GM12878 (cell line): ENCODE data around the gene TEX2. TPM values are rescaled to one million over a fixed set of nuclear protein-coding genes. Genes with fewer than 3 reads are reported as not detected.

Experiments used
- ATAC-seq: fragments of 200-7000 bp; cut with Tn5 transposase; 3 replicates; pipeline ENCODE4 v1.9.1; 2020; ENCODE audit warnings: mild to moderate bottlenecking, moderate library complexity
- BruUV-seq: library from RNA; stranded (reverse); fragments of 400-500 nt; replicated peaks from 2 replicates; lab custom pipeline; 2021; lab: Mats Ljungman, UMichigan
- CTCF ChIA-PET: fragments of 300-600 bp; sonication (Branson Sonifier 250); formaldehyde crosslinking; extraction: SDS; loops from one replicate; lab custom pipeline; 2021; ENCODE audit warnings: inconsistent platforms; lab: Yijun Ruan, JAX
- POLR2A ChIA-PET: fragments of 350-600 bp; formaldehyde crosslinking; extraction: SDS; loops from one replicate; lab custom pipeline; 2021; ENCODE audit warnings: inconsistent platforms; lab: Charles Lee
- RAD21 ChIA-PET: fragments of 300-600 bp; sonication (Branson Sonifier 250); formaldehyde crosslinking; loops from one replicate; lab custom pipeline; 2023; ENCODE audit warnings: antibody characterized with exemption; ENCODE audit not compliant: unreplicated experiment; lab: Charles Lee
- SMC1A ChIA-PET: fragments of 300-600 bp; sonication (Branson Sonifier 250); formaldehyde crosslinking; loops from one replicate; lab custom pipeline; 2023; ENCODE audit not compliant: unreplicated experiment, uncharacterized antibody; lab: Charles Lee
- DNase-seq: peaks from one replicate; pipeline ENCODE4 v3.0.0-alpha.2; 2011; ENCODE audit warnings: low read depth, low spot score
- FAIRE-seq: peaks from 3 replicates; lab custom pipeline; 2011; peaks lifted over from hg19 to GRCh38; lab: Jason Lieb, UNC
- H2AFZ ChIP-seq: 2 replicates; pipeline ENCODE4 v1.6.0; 2011; ENCODE audit warnings: low read depth, low read length, control low read depth; ENCODE audit not compliant: control insufficient read depth
- H3K27ac ChIP-seq: 2 replicates; pipeline ENCODE4 v1.5.1; 2011; ENCODE audit warnings: control low read depth; ENCODE audit not compliant: control insufficient read depth, insufficient read depth
- H3K27me3 ChIP-seq, 2 experiments: replicated peaks in 1 of 2; 2 replicates each; pipeline versions ENCODE4 v1.6.0 to v1.6.1; 2011; ENCODE audit warnings: low read length in 1 of 2; ENCODE audit not compliant: control insufficient read depth in 2 of 2, insufficient read depth in 2 of 2
- H3K36me3 ChIP-seq, 2 experiments: 2 replicates each; pipeline ENCODE4 v1.5.1; 2011; ENCODE audit warnings: low read length in 1 of 2; ENCODE audit not compliant: control insufficient read depth in 2 of 2, insufficient read depth in 2 of 2
- H3K4me1 ChIP-seq: 2 replicates; pipeline ENCODE4 v1.6.1; 2011; ENCODE audit warnings: mild to moderate bottlenecking, low read length, moderate library complexity, mixed read lengths; ENCODE audit not compliant: control insufficient read depth, insufficient read depth
- H3K4me2 ChIP-seq: 2 replicates; pipeline ENCODE4 v1.6.0; 2011; ENCODE audit warnings: control low read depth; ENCODE audit not compliant: control insufficient read depth, insufficient read depth
- H3K4me3 ChIP-seq: fragments of 200-600 bp; sonication (generic); 2 replicates; pipeline ENCODE4 v1.5.1; 2016
- H3K79me2 ChIP-seq: 2 replicates; pipeline ENCODE4 v1.6.0; 2011; ENCODE audit warnings: low read length; ENCODE audit not compliant: control insufficient read depth, insufficient read depth
- H3K9ac ChIP-seq: 2 replicates; pipeline ENCODE4 v1.8.0; 2011; ENCODE audit warnings: low read length, control low read depth, mixed read lengths; ENCODE audit not compliant: control insufficient read depth, insufficient read depth
- H3K9me3 ChIP-seq: replicated peaks from 3 replicates; pipeline ENCODE4 v1.5.1; 2011; ENCODE audit warnings: mild to moderate bottlenecking, low read length; ENCODE audit not compliant: control insufficient read depth, insufficient read depth
- H4K20me1 ChIP-seq: 2 replicates; pipeline ENCODE4 v1.6.0; 2011; ENCODE audit not compliant: control insufficient read depth, insufficient read depth
- CEBPB ChIP-seq, 2 experiments: fragments of 150-350 bp in 1 of 2; IDR thresholded peaks; 2 replicates each; pipeline ENCODE4 v1.6.1; 2012 to 2014; ENCODE audit warnings: low read depth in 2 of 2, low read length in 2 of 2, borderline replicate concordance in 1 of 2, inconsistent platforms in 1 of 2
- CTCF ChIP-seq, 3 experiments: IDR thresholded peaks in 2 of 3; conservative IDR thresholded peaks in 1 of 3; 2 replicates each; pipeline ENCODE4 v1.5.1; 2011; ENCODE audit warnings: low read depth in 3 of 3, low read length in 3 of 3, mild to moderate bottlenecking in 3 of 3, control low read depth in 2 of 3, moderate library complexity in 2 of 3, inconsistent platforms in 1 of 3, mixed read lengths in 1 of 3; ENCODE audit not compliant: control insufficient read depth in 2 of 3, insufficient read depth in 1 of 3; ENCODE audit errors: extremely low read depth in 1 of 3
- E2F4 ChIP-seq: IDR thresholded peaks from 2 replicates; pipeline ENCODE4 v1.6.1; 2012; ENCODE audit warnings: low read depth, low read length, improper control_type of control experiment
- FOXK2 ChIP-seq: fragments of 450-650 bp; IDR thresholded peaks from 2 replicates; pipeline ENCODE4 v1.6.1; 2017; ENCODE audit warnings: mild to moderate bottlenecking, moderate library complexity
- MYC ChIP-seq: IDR thresholded peaks from 2 replicates; pipeline ENCODE4 v1.6.1; 2011; ENCODE audit warnings: mild to moderate bottlenecking, low read length, moderate library complexity, inconsistent platforms; ENCODE audit not compliant: insufficient read depth, insufficient replicate concordance, insufficient read length, severe bottlenecking
- NFIC ChIP-seq: IDR thresholded peaks from 2 replicates; pipeline ENCODE4 v1.6.1; 2012; ENCODE audit warnings: low read depth, mild to moderate bottlenecking, inconsistent platforms, low read length, moderate library complexity
- NFXL1 ChIP-seq: fragments of 450-650 bp; IDR thresholded peaks from 2 replicates; pipeline ENCODE4 v1.6.1; 2017; ENCODE audit warnings: antibody characterized with exemption, mild to moderate bottlenecking, borderline replicate concordance
- NFYB ChIP-seq: IDR thresholded peaks from 2 replicates; pipeline ENCODE4 v1.6.1; 2011; ENCODE audit warnings: low read depth, mild to moderate bottlenecking, low read length, improper control_type of control experiment, moderate library complexity; ENCODE audit not compliant: insufficient read depth
- SRF ChIP-seq, 2 experiments: IDR thresholded peaks; 2 replicates each; pipeline ENCODE4 v1.6.1; 2011; ENCODE audit warnings: low read depth in 2 of 2, low read length in 2 of 2, mild to moderate bottlenecking in 1 of 2, moderate library complexity in 1 of 2
- ZBTB4 ChIP-seq: fragments of 450-650 bp; formaldehyde crosslinking; IDR thresholded peaks from 2 replicates; pipeline ENCODE4 v1.4.0; 2022; ENCODE audit warnings: mild to moderate bottlenecking, moderate library complexity
- ZNF24 ChIP-seq: fragments of 450-650 bp; IDR thresholded peaks from 2 replicates; pipeline ENCODE4 v1.6.1; 2017; ENCODE audit warnings: antibody characterized with exemption, mild to moderate bottlenecking
- ZSCAN29 ChIP-seq: fragments of 450-650 bp; IDR thresholded peaks from 2 replicates; pipeline ENCODE4 v1.6.1; 2017; ENCODE audit warnings: mild to moderate bottlenecking, moderate library complexity
- WGBS: methylation state at CpG from one replicate; pipeline ENCODE4 v1.1.6; 2016; ENCODE audit warnings: low lambda C conversion rate; ENCODE audit not compliant: insufficient replicate concordance, insufficient coverage; ENCODE audit errors: missing lambda C conversion rate; 5-methylcytosine and 5-hydroxymethylcytosine counted together
- in situ Hi-C: fragments of 300-500 bp; cut with MboI; formaldehyde crosslinking; loops from 9 replicates; pipeline ENCODE4 v1.14.3; 2018; ENCODE audit warnings: mixed read lengths
- intact Hi-C: fragments of 100-400 bp; cut with micrococcal nuclease; formaldehyde crosslinking; loops from one replicate; pipeline ENCODE4 v1.14.2; 2022; ENCODE audit not compliant: unreplicated experiment
- polyA plus RNA-seq, 11 experiments: library from polyadenylated mRNA; depleted of rRNA in 4 of 11; unstranded in 6 of 11; stranded (reverse) in 5 of 11; fragments of >200 nt; fragmentation: Nextera tagmentation in 4 of 11; fragmentation: Illumina TruSeq in 1 of 11; extraction: Ambion mirVana in 4 of 11; extraction: Trizol in 1 of 11; gene quantifications; 1 replicate in 1 of 11; 2 replicates in 10 of 11; pipeline versions ENCODE4 v1.2.1 to v1.2.3, GENCODE V29; 2011 to 2016; ENCODE audit warnings: inconsistent platforms in 2 of 11, missing spikeins in 2 of 11, low read depth in 1 of 11
- total RNA-seq, 4 experiments: library from RNA; depleted of rRNA in 3 of 4; stranded (reverse); fragments of >200 nt in 3 of 4; fragmentation: Illumina TruSeq in 1 of 4; extraction: Trizol in 1 of 4; gene quantifications; 2 replicates each; pipeline versions ENCODE4 v1.2.1 to v1.2.3, GENCODE V29; 2013 to 2021
- TF ChIP-seq, protein P1 (sequence below): fragments of 450-650 bp; IDR thresholded peaks from 2 replicates; pipeline ENCODE4 v1.6.1; 2018; ENCODE audit warnings: mild to moderate bottlenecking, low read depth, moderate library complexity; ENCODE audit not compliant: partially characterized antibody

TEX2 gene
- total and polyA plus RNA-seq, 10 of the 15 experiments (the other 5 are each of a cell fraction or from before 2014, with no cell fraction given) = 3.8 to 19.9 (median 15.8) TPM

DNA sequence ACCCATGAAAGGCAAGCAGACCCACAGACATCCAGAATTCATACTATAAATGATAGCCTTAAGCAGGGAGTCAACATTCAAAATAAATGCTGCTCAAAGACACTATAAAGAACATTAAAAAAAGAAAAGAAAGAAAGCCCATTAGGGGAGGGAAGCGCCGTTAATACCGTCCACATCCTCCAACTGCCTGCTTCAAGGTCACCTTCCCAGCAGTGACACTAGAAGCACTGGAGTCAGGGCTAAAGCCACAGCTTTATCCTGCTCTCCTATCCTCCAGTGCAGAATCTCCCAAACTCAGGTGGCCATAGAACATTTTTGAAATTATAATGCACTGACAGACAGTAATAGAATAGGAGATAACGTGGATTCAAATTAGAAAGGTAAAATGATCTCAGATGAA, 59.4 kb downstream of the TEX2 start:
- no peak overlapping the region for H2AFZ ChIP-seq
- H3K27ac ChIP-seq = no peak overlapping the region
- intact Hi-C loops (no loop called here), in situ Hi-C loops (no loop called here)
- no peak for DNase-seq
- ChIA-PET RAD21 (no interaction called here), CTCF (no interaction called here), SMC1A (no interaction called here), POLR2A (no interaction called here)
- H3K27me3 ChIP-seq = no peaks in the 10 kb centered on the region
- no peaks in the 10 kb centered on the region for H4K20me1 ChIP-seq
- H3K9ac ChIP-seq = no peak overlapping the region
- H3K4me3 ChIP-seq = no peak overlapping the region
- no peak for ATAC-seq
- FAIRE-seq = no peak
- peaks cover 8% of the 10 kb centered on the region for H3K4me1 ChIP-seq
- WGBS = 87% methylated on average over 4 of the region's 4 CpGs
- no peaks in the 10 kb centered on the region for H3K79me2 ChIP-seq
- no peak overlapping the region for H3K4me2 ChIP-seq
- no peaks in the 10 kb centered on the region for H3K36me3 ChIP-seq
- TF ChIP-seq MYC (no peak), NFYB (no peak), ZBTB4 (CRISPR knock-in tag) (no peak), NFIC (no peak), ZSCAN29 (no peak), E2F4 (no peak), NFXL1 (no peak), ZNF24 (no peak), FOXK2 (no peak), SRF (IDR thresholded peaks at IDR 0.05; ENCODE audit: low read depth in 2 of 2, low read length in 2 of 2) (no peak), CTCF (IDR thresholded peaks at IDR 0.05 in 2 of 3, conservative IDR thresholded peaks at IDR 0.05 in 1 of 3; ENCODE audit: control insufficient read depth in 2 of 3, extremely low read depth in 1 of 3, insufficient read depth in 1 of 3, low read depth in 3 of 3, low read length in 3 of 3) (no peak), CEBPB (IDR thresholded peaks at IDR 0.05; ENCODE audit: borderline replicate concordance in 1 of 2, low read depth in 2 of 2, low read length in 2 of 2) (no peak)
- TF ChIP-seq, protein P1, sequence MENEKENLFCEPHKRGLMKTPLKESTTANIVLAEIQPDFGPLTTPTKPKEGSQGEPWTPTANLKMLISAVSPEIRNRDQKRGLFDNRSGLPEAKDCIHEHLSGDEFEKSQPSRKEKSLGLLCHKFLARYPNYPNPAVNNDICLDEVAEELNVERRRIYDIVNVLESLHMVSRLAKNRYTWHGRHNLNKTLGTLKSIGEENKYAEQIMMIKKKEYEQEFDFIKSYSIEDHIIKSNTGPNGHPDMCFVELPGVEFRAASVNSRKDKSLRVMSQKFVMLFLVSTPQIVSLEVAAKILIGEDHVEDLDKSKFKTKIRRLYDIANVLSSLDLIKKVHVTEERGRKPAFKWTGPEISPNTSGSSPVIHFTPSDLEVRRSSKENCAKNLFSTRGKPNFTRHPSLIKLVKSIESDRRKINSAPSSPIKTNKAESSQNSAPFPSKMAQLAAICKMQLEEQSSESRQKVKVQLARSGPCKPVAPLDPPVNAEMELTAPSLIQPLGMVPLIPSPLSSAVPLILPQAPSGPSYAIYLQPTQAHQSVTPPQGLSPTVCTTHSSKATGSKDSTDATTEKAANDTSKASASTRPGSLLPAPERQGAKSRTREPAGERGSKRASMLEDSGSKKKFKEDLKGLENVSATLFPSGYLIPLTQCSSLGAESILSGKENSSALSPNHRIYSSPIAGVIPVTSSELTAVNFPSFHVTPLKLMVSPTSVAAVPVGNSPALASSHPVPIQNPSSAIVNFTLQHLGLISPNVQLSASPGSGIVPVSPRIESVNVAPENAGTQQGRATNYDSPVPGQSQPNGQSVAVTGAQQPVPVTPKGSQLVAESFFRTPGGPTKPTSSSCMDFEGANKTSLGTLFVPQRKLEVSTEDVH = no peak
- no TSS peak for BruUV-seq
- H3K9me3 ChIP-seq = no peaks in the 10 kb centered on the region
